ENCODE measurements around the gene RANBP10. TPM values are rescaled to one million over a fixed set of nuclear protein-coding genes. Genes with fewer than 3 reads are reported as not detected.

Gene RANBP10
- total and polyA plus RNA-seq, 8 donors: 16.8 to 45.8 (median 34.5) TPM

GRCh38 chr16:67844497-67844896, 38.1 kb upstream of the RANBP10 start:
- DNase-seq (no peak), ATAC-seq (no peak)
- intact Hi-C loops (cut with DNase I): no loop called here
- H3K27me3 ChIP-seq: no peaks in the 10 kb centered on the region
- H3K27ac ChIP-seq: peak overlapping the region in 1 of 2 donors; percentile 97
- H3K36me3 ChIP-seq: no peaks in the 10 kb centered on the region
- peak overlapping the region in 1 of 2 donors; percentile 83 for H3K4me3 ChIP-seq
- no peak for TF ChIP-seq CTCF (IDR thresholded peaks at IDR 0.05)
- peaks cover 41 to 66% of the 10 kb centered on the region in 2 donors for H3K4me1 ChIP-seq
- no peaks in the 10 kb centered on the region for H3K9me3 ChIP-seq

GRCh38 chr16:67843343-67843765, 37.0 kb upstream of the RANBP10 start:
- peak overlapping the region; percentile 97 to 100 for H3K27ac ChIP-seq
- no peaks in the 10 kb centered on the region for H3K36me3 ChIP-seq
- H3K4me3 ChIP-seq: peak overlapping the region; percentile 61 to 83
- no peak for TF ChIP-seq CTCF (IDR thresholded peaks at IDR 0.05)
- no peaks in the 10 kb centered on the region for H3K9me3 ChIP-seq
- no peaks in the 10 kb centered on the region for H3K27me3 ChIP-seq
- DNase-seq: no peak
- H3K4me1 ChIP-seq: peaks cover 37 to 55% of the 10 kb centered on the region in 2 donors
- no peak for ATAC-seq
- intact Hi-C loops (cut with DNase I): no loop called here

GRCh38 chr16:67842509-67843342, 36.4 kb upstream of the RANBP10 start:
- no peaks in the 10 kb centered on the region for H3K9me3 ChIP-seq
- ATAC-seq (peak; percentile 10), DNase-seq (peak; percentile 54 to 86 (median 60))
- TF ChIP-seq CTCF (IDR thresholded peaks at IDR 0.05): no peak
- H3K4me1 ChIP-seq: peaks cover 31 to 49% of the 10 kb centered on the region in 2 donors
- H3K4me3 ChIP-seq: peak overlapping the region; percentile 61 to 83
- H3K27me3 ChIP-seq: no peaks in the 10 kb centered on the region
- H3K27ac ChIP-seq: peak overlapping the region; percentile 97 to 100
- intact Hi-C loops (cut with DNase I): no loop called here
- no peaks in the 10 kb centered on the region for H3K36me3 ChIP-seq

GRCh38 chr16:67841816-67842508, 35.6 kb upstream of the RANBP10 start, which contains the start of gene THAP11:
TSS of gene THAP11 (plus strand) at chr16:67842320. CDS start at chr16:67842555, 235 bp downstream.
- no peaks in the 10 kb centered on the region for H3K36me3 ChIP-seq
- peak within 1 kb of the TSS; percentile 97 to 100 for H3K27ac ChIP-seq
- peak within 1 kb of the TSS; percentile 61 to 83 for H3K4me3 ChIP-seq
- no peaks in the 10 kb centered on the region for H3K27me3 ChIP-seq
- DNase-seq: peak; percentile 94 to 98 (median 96)
- TF ChIP-seq CTCF (IDR thresholded peaks at IDR 0.05): peak; percentile 78 to 92
- intact Hi-C loops (cut with DNase I): no loop called here
- peaks cover 30 to 43% of the 10 kb centered on the region in 2 donors for H3K4me1 ChIP-seq
- peak; percentile 82 for ATAC-seq
- no peaks in the 10 kb centered on the region for H3K9me3 ChIP-seq
